Activated T-helper 9 cell treated with anti-CD3 and anti-CD28 coated beads, Interleukin-2, amount 50 U/mL, for 16 hours (primary cell): Measurements from ENCODE around the gene SRGAP2C.
"Not testable (repeated sequence)": the region's sequence is repeated elsewhere in the genome, so short reads cannot be mapped to it uniquely, and the experiment has no call there.

ENCODE experiments used
- DNase-seq: peaks from one replicate; pipeline ENCODE4 v3.0.0-alpha.2; 2020; ENCODE audit warnings: low read depth

SRGAP2C gene

GRCh38 chr1:121421490-121421889 lies 236.7 kb downstream of the SRGAP2C start:
- not testable (repeated sequence) for DNase-seq

- not testable (repeated sequence) for DNase-seq
Observed at GRCh38 chr1:121423956-121424355, 239.2 kb downstream of the SRGAP2C start.

GRCh38 chr1:121433517-121433916 lies 248.7 kb downstream of the SRGAP2C start:
- DNase-seq, result not testable (repeated sequence)

GRCh38 chr1:121438862-121439261 lies 254.1 kb downstream of the SRGAP2C start:
- not testable (repeated sequence) for DNase-seq

GRCh38 chr1:121440993-121441392 lies 256.2 kb downstream of the SRGAP2C start:
- DNase-seq, result no peak
